GM10847 (cell line): ENCODE results near the gene PGAP1.

Experiments used
- POLR2A ChIP-seq: IDR thresholded peaks from 2 replicates; pipeline ENCODE4 v1.6.1; 2011; ENCODE audit not compliant: insufficient read length; ENCODE audit errors: extremely low read depth

PGAP1 gene

DNA sequence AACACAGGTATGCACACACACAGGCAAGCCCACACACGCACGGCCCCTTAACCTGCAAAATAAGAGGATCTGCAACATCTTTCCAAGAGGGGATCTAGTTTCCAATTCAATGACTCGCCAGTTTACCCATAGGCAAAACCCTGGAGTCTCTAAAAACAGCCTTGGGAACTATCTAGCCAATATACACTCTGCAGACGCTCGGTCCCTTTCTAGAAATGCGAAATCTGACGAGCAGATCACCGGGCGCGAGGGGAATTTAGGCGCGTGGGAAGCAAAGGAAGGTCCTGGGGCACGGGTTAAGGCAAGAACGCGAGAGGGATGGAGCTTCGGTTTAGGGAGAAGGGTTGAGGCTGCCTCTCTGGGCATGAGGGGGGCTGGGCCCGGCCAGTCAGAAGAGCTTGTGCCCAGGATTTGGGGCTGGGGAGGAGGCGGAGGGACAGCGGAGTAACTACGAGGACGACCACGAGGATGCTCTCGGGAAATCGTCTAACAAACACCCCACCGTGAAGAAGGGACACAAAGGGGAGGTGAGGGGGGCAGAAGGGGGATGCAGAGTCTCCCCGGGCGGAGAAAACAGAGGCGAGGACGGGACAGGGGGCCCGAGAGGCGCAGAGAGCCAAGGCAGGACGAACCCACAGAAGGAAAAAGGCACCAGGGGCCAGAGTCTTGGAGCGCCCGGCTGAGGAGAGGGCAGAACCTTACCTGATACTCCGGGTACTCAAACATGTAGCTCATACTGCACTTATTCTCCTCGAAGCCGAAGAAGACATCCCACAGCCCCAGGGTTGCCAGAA, 542 bp downstream of the PGAP1 start:
- TF ChIP-seq POLR2A: no peak

DNA sequence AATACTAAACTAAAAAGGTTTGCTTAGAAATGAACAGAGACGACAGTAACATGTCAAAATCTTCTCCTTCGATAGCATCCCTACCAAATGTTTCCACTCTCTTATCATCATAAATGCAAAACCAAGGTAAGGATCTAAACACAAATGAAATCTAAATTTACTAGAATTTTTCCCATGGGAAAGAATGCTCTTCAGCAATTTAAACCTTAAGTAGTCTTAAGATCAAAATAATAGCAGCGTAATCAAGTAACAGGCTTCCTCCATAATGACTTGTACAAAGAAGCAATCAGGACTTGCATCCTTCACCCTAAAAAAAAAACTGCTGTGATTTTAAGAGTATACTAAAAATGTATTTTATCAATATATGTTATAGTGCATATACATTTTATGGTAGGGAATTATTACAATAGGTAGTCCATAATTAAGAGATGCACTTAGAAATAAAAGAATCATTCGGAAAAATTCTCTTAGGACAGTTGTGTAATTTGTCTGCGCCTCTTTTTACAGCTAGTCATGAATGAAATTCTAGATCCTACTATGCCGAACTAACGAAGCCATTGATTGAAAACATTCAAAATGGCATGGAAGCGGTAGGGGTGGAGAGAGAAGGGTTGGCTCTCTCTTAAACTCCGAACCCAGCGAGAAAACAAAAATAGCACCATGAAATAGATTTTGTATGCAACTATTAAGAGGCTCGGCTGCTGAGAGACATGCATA, 1.3 kb downstream of the PGAP1 start:
- TF ChIP-seq POLR2A: no peak

DNA sequence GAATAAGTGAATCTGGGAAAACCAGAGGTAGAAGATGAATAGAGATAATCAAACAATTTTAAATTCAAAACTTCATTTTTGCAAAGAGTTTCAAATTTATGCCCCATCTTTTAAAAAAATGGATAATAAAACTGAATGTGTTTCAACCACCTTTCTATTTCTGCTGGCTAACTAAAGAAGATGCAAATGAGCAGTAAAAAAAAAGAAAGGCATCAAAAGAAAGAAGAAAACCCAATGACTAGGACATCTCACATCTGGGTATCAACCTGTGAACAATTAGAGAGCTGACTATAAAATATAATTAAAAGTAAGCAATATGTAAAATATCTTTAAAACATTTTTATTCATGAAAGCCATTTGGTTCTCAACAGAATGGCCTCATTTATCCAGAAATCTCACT, 2.5 kb downstream of the PGAP1 start:
- TF ChIP-seq POLR2A: no peak

DNA sequence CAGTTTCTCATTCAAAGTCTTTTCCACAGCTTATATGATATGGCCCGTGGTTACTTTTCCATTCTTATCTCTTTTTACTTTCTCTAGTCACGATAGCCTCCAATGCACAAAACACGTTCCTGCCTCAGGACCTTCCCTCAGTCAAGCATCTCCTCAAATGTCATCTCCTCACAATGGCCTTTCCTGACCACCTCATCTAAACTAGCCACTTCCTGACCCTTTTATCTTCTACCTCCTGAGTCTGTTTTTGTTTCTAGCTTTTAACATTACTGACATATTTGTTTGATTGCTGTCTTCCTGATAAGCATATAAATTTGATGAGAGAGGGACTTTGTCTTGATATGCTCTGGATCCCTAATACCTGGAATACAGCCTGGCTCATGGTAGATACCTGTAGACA, 7.6 kb downstream of the PGAP1 start:
- TF ChIP-seq POLR2A: no peak

DNA sequence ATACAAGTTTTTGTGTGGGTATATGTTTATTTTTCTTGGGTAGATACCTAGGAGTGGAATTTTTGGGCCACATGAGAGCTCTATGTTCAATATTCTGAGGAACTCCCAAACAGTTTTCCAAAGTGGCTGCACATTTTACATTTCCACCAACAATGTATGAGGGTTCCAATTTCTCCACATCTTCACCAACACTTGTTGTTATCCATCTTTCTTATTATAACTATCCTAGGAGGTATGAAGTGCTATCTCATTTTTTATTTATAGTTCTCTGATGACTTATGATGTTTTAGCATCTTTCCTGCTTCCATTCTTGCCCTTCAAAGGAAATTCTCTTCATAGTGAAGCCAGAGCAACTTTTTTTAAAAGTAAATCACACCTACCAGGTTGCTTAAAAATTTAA, 8.7 kb downstream of the PGAP1 start:
- no peak for TF ChIP-seq POLR2A

DNA sequence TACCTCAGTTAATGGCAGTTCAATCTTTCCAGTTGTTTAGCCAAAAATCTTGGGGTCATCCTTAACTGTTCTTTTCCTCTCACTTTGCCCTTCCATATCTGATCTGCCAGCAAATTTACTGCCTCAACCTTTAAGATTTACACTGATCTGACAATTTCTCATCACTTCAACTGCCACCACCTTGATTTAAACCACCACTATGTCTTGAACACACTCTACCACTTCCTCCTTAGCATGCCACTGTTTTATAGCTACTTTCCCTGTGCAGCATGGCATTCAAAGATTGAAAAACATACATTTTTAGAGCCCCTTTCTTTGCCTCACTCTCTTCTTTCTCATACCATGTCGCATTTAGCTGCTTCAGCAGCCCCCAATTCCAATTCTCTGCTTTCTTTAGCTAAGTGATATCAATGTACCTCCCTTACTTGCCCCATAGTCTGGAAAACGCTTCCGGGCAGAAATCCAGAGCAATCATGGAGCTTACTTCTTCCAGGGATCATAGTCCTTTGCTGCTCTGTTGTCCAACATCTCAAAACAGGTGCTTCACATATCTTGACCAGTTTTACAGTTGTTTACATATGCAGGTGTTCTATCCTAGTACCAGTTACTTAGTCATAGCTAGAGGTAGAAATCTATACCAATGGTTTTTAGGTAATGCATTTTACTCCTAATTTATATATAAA, 10.9 kb downstream of the PGAP1 start:
- no peak for TF ChIP-seq POLR2A

DNA sequence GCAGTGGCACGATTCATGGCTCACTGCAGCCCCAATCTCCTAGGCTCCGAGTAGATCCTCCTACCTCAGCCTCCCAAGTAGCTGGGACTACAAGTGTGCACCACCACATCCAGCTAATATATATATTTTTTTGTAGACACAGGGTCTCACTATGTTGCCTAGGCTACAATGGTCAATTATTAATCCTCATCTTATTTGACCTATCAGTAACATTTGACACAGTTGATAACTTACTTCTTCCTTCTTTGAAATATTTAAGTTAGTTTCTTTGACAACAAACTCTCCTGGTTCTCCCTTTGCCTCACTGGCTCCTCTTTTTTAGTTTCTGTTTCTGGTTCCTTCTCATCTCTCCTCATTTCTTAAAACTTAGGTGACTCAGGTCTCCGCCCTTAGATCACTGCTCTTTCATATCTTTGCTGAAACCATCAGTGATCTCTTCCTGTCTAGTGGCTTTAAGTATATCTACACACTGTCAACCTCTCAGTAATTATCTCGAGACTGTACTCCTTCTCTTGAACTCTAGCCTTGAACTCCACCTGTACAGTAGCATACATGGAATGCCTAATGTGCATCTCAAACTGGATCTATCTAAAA, 11.5 kb downstream of the PGAP1 start:
- TF ChIP-seq POLR2A: no peak

DNA sequence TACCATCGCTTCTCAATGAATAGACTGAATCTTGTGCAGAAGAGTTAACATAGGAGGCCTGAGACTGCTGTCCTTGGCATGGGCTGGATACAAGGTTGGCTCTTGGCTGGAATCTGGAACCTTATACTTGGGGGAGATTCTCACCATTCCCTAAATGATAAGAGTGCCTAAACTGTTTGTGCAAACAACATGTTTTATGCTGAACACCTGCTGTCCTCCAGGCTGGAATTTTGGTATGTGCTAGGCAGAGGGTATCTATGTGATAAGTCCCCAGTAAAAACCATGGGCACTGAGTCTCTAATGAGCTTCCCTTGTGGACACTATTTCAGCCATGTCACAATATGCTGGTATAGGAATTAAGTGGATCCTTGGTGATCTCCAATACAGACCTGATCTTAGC, 12.8 kb downstream of the PGAP1 start:
- no peak for TF ChIP-seq POLR2A

DNA sequence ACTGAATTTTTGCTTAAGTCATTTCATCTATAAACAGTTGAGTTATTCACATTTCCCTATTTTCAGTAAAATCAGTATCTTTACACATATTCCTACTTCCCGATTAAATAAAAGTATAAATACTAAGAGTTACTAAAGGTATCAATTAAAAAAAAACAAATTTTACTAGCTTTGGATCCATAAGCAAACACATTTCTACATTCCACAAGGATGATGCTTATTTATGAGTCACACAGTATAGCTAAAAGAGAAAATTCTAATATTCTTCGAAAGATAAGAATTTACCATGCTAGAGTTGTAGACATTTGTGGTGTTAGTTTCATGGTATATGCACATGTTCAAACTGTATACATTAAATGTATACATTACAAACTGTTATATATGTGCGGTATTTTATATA, 23.7 kb downstream of the PGAP1 start:
- no peak for TF ChIP-seq POLR2A

DNA sequence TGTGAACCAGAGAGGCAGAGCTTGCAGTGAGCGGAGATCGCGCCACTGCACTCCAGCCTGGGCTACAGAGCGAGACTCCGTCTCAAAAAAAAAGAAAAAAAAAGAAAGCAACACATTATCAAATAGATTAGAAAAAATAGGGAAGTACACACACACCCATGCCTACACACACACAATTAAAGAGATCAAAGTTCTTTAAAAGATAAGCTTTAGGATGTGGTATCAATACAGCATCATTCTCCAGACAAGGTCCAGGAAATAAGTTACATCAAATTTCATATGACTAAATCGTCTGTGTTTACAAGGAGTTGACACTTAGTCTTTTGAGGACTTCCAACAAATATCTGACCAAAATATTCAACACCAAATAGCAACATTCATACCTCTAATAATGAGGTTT, 25.7 kb downstream of the PGAP1 start:
- no peak for TF ChIP-seq POLR2A

DNA sequence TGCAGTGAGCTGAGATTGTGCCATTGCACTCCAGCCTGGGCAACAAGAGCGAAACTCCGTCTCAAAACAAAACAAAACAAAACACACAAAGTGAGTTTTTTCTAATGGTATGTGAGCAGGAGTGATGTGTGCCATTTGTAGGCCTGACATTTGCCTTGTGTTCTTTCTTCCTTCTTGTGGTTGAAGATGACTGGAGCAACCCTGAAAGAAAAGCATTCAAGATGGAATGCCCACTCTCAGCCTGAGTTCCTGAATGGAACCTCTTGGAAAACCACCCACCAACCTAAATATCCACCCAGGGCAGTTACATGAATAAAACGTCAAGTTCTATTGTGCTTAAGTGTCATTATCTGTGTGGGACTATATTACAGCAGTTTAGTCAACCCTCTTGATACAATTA, 26.5 kb downstream of the PGAP1 start:
- TF ChIP-seq POLR2A: no peak

DNA sequence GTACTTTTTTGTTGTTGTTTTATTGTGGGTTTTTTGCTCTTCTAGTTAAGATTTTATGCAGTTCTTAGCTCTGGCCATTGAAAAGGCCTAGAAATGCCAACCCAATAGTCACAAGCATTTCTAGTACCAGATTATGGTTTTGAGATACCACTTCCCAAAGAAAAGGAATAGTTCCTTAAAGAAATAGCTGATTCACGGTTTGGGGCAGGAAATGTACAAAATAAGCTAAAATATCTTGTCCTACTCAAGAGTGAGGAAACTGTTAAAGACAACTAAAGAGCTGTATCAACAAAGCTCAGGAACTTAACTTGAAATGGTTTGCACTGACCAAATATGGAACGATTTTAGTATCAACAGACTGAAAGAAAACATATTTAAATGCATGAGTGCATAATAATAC, 35.4 kb downstream of the PGAP1 start:
- TF ChIP-seq POLR2A: no peak

DNA sequence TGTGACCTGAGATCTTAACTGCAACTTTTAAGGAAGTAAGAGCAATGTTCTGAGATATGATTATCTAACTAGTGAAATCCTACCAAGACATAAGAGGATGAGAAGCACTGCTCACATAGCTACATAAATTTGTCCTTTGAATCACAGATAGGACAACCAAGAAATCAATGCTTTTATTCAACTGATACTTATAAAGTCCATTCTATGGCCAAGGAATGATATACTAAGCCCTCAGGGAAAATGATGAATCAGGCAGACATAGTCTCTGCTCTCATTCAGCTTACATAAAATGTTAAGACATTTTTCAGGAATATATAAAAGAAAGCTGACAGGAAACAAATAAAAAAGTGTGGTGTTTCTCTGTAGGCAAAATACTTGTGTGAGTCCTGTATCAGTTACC, 39.1 kb downstream of the PGAP1 start:
- TF ChIP-seq POLR2A: no peak

DNA sequence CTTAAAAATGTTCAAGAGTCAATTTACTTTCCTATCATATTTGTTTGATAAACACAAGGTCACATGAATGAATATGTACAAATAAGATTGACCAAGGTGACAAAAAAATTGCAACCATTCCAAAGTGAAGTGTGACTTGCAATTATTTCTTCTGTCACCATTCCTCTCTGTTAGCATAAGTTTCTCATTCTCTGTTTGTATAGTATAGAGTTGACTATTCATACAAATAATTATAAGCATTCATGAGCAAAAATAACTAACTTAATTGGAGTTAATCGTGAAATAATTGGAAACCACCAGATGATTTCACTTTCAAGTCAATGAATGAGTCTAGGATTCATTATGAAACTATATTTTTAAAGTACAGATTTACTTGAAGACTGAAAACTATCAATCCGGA, 42.1 kb downstream of the PGAP1 start:
- no peak for TF ChIP-seq POLR2A

DNA sequence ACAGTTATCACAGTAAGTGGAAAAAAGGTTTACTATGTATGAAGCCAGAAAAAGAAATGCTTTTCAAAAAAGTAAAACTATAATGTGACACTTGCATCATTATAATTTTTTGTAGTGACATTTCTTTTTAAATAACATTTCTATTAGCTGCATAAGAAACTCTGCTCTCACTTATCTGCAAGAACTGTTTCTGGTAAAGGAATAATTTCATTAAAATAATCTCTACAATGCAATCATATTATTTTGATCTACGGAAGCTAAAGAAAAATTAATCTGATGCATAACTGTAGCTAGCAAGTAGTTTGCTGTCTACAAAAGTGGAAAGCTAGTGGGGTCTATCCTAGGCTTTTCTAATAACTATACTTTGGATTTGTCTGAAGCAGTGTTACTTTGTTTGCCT, 50.1 kb downstream of the PGAP1 start:
- TF ChIP-seq POLR2A: no peak

DNA sequence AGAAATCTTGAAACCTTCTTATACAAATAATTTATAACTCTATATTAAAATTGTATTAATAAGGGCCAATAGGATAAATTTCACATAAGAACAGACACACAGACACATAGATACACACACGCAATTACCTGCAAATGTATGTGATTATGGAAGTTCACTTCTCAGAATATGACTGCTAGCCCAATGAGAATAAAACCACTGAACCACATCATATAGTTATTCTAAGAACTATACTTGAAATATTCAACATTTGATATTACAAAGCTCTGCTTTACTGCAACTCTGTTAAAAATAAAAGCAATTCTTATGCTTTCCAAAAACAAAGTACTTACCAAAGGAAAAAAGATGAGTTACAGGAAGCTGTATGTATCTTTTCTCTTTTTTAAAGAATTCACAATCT, 51.1 kb downstream of the PGAP1 start:
- no peak for TF ChIP-seq POLR2A
